Suppressor macrophage treated with lipopolysaccharide for 1 hour (primary cell): ENCODE measurements around the gene TRAF7.

ENCODE experiments used
- DNase-seq, 3 donors: peaks; one replicate each; pipeline ENCODE4 v3.0.0-alpha.2; 2020 to 2022

Gene TRAF7

GRCh38 chr16:2166263-2167067 is 10.9 kb downstream of the TRAF7 start:
- no peak for DNase-seq

DNA sequence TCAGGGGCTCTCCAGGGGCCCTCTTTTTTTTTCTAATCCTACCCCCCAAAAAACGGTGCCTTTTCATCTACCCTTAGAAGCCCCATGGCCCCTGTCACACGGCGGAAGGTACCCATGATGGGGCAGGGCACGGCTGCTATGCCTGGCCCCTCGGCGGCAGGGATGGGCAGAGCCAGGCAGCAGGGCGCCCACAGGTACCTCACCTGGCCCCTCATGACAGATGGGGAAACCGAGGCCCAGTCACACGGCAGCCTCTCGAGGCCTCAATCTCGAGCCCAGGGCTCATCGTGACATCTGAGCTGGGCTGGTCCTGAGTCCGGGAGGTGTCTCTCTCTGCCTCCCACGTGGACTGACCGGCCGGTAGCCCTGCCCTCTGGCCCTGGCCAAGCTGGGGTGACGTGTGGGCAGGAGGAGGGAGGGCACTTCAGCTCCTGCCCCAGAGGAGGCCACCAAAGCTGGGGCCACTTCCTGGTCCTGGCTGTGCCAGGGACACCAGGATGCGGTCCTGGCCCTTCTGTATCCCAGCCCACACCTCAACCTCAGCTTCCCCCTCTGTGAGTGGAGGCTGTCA is 11.6 kb downstream of the TRAF7 start:
- no peak for DNase-seq

DNA sequence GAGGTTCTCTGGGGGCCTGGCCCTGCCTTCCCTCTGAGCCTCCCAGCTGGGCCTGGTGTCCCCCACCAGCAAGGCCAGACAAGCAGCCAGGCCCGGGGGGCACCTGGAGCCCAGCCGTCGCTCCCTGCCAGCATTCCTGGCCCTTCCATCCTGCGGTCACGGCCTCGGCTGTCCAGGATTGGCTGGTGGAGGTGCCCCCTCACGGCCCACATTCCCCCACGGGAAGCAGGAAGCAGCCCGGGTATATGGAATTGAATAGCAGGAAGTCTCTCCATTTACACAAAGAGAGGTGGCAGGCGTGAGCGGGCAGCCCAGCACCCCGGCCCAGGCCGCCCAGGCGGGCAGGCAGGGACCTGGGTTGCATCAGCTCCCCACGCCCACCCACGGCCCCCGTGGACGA is 14.5 kb downstream of the TRAF7 start:
- DNase-seq, result no peak

- no peak for DNase-seq
Observed at GRCh38 chr16:2170587-2171435, 15.2 kb downstream of the TRAF7 start.

DNA sequence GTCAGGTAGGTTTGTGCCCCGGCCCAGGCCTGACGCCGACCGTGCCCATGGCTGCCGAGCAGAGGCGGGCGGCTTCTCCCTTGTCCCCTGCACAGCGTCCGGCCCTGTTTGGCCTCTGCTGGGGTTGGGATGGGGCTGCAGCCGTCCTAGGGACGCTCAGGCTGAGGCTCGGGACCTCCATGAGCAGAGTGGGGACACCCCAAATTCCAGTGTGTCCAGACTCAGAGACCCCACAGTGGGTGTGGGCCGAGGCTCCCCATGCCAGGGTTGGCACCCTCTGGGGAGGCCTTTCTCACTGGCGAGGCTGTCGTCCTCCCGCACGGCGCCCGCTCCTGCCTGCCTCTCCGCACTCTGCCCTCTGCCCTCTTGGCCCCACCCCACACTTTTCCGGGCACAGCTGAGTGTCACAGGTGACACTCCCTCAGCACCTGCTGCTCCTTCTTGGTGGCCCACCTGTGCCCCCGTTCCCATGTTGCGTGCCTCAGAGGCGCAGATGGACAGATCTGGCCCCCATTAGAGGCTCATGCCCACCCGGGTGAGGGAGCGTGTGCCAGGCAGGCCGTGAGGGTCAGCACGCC is 16.1 kb downstream of the TRAF7 start:
- DNase-seq, result no peak

GRCh38 chr16:2172688-2173335 is 17.2 kb downstream of the TRAF7 start:
- no peak for DNase-seq

- DNase-seq, result no peak
Observed at GRCh38 chr16:2173366-2173765, 17.8 kb downstream of the TRAF7 start.

DNA sequence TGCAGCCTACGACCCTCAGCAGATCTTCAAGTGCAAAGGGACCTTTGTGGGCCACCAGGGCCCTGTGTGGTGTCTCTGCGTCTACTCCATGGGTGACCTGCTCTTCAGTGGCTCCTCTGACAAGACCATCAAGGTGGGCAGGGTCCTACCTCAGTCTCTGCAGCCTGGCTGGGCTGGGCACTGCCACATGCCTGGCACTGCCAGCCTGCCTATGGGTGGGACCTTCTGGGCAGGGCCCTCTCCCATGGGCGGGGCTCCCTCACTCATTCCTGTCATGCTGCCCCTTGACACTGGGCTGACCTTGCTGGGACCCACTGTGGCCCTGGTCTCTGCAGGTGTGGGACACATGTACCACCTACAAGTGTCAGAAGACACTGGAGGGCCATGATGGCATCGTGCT is 18.3 kb downstream of the TRAF7 start:
- DNase-seq, result no peak

- no peak for DNase-seq
Observed at GRCh38 chr16:2174396-2175131, 19.0 kb downstream of the TRAF7 start.

- no peak for DNase-seq
Observed at GRCh38 chr16:2175454-2175853, 19.9 kb downstream of the TRAF7 start.

DNA sequence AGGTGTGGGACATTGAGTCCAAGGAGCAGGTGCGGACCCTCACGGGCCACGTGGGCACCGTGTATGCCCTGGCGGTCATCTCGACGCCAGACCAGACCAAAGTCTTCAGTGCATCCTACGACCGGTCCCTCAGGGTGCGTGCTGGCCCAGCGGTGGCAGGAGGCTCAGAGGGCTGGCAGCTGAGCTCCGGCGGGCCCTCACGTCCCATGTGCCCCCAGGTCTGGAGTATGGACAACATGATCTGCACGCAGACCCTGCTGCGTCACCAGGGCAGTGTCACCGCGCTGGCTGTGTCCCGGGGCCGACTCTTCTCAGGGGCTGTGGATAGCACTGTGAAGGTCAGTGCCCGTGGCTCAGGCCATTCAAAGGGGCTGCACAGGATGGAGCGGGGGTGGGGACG is 20.5 kb downstream of the TRAF7 start:
- DNase-seq, result no peak

DNA sequence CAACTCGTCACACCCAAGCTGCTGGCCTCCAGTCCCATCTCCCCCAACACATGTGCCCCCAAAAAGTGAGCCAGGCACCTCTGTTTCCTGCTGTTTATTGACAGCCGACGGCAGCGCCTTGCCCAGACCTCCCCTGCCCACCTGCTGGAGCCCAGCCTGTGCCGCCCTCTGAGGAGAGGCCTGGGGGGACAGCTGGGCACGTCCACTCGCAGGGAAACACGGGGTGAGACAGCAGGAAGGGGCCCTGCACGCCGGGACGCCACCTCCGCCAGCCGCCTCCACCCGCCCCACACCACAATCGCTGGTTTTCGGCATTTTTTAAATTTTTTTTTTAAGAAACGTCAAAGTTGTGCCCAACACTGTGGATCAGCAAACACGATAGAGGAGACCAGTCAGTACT is 21.5 kb downstream of the TRAF7 start:
- DNase-seq, result no peak

DNA sequence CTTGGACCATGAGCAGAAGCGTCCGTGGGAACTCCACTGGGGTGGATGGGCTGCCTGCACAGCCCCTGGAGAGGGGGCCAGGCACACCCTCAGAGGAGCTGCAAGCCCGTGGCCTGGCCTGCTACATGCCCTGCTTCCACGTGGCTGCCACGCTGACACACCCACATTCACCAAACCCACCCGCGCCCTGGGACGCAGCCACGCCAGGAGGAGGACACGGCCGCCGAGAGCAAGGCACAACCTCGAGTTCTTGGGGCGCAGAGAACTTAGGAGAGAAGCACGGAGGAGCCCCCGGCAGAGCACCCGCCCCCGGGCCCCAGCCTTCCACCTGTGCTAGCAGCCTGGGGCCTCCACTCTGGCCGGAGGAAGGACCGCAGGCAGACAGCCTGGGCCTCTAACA is 22.0 kb downstream of the TRAF7 start:
- no peak for DNase-seq

GRCh38 chr16:2178321-2179106 is 22.9 kb downstream of the TRAF7 start:
- DNase-seq, result peak; percentile 29 to 55 (median 37)

- DNase-seq, result no peak
Observed at GRCh38 chr16:2179107-2179501, 23.5 kb downstream of the TRAF7 start.

GRCh38 chr16:2179576-2179975 is 24.0 kb downstream of the TRAF7 start:
- DNase-seq, result no peak

GRCh38 chr16:2180461-2180860 is 24.9 kb downstream of the TRAF7 start:
- DNase-seq, result no peak

DNA sequence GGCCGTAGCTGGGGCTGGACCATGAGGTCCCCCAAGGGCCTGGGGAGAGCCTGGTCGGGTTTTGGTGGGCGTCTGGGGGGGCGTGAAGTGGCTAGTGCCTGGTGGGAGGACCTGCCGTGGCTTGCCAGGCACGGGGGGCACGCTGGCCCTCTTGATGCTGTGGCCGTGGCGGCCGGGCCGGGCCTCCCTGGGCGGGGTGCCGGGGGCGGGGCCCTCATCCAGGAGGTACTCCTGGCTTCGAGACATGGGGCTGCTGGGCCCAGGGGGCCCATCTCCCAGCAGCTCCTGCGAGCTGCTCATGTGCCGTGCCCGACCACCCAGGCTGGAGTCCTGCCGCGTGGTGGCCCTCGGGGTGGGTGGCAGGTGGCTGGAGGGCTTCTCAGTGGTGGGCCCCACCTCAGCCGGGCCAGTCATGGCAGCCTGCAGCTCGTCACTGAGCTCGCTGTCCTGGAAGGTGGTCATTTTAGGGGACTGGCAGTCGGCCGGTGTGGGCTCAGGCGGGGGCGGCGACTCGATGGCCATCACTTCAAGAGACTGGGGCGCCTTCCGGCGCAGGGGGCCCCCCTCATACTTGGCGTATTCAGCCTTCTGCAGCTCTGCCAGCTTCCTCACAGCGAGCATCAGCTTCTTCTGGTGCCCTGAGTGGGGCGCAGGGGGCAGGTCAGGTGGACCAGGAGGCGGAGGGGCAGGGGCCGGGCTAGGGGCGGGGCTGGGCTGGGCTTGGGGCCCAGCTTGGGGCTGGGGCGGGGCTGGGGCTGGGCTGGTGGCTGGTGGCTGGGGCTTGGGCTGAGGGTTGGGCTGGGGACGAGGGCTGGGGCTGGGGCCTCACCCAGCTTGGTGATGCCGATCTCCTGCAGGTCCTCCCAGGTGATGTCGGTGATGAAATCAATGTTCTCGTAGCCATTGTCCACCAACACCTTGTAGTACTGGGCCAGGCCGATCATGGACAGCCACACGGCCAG is 25.7 kb downstream of the TRAF7 start:
- no peak for DNase-seq

GRCh38 chr16:2181952-2182351 is 26.4 kb downstream of the TRAF7 start:
- no peak for DNase-seq

- DNase-seq, result no peak
Observed at GRCh38 chr16:2183671-2184070, 28.1 kb downstream of the TRAF7 start.
